ENCODE measurements around the gene GABRA5. TPM values are rescaled to one million over a fixed set of nuclear protein-coding genes. Genes with fewer than 3 reads are reported as not detected.

The GABRA5 gene
- total RNA-seq, 1 experiment from 2014 or later, result not detected

DNA sequence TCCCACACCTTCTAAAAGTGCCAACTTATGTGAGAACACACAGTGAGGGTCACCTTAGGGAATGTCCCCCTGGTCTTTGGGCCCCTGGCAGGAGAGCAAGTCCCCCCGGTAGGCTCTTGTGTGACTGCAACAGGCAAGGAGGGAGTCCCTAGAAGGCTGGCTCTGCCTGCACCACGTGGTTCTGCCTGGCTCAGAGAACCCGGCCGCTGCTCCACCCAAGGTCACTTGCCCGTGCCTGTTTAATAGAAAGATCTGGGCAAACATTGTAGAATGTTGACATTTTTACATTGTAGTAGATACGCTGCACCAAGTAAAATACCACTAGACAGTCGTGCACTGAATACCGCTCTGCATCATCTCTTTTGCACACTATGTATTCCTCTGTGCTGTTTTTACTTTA, 21.9 kb downstream of the GABRA5 start:
- CTCF ChIA-PET, result no interaction called here
- BruUV-seq (replicated peaks), result no TSS peak
- TF ChIP-seq, protein P1, sequence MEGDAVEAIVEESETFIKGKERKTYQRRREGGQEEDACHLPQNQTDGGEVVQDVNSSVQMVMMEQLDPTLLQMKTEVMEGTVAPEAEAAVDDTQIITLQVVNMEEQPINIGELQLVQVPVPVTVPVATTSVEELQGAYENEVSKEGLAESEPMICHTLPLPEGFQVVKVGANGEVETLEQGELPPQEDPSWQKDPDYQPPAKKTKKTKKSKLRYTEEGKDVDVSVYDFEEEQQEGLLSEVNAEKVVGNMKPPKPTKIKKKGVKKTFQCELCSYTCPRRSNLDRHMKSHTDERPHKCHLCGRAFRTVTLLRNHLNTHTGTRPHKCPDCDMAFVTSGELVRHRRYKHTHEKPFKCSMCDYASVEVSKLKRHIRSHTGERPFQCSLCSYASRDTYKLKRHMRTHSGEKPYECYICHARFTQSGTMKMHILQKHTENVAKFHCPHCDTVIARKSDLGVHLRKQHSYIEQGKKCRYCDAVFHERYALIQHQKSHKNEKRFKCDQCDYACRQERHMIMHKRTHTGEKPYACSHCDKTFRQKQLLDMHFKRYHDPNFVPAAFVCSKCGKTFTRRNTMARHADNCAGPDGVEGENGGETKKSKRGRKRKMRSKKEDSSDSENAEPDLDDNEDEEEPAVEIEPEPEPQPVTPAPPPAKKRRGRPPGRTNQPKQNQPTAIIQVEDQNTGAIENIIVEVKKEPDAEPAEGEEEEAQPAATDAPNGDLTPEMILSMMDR (IDR thresholded peaks at IDR 0.05; ENCODE audit: unreplicated experiment), result no peak
- Mint-ChIP-seq H3K4me3 (ENCODE audit: low read depth, unreplicated experiment) (no peak overlapping the region), H3K27me3 (ENCODE audit: unreplicated experiment) (no peaks in the 10 kb centered on the region), H3K36me3 (ENCODE audit: insufficient read depth, unreplicated experiment) (no peaks in the 10 kb centered on the region), H3K9me3 (ENCODE audit: low read depth, unreplicated experiment) (peaks cover 10% of the 10 kb centered on the region), H3K27ac (ENCODE audit: unreplicated experiment) (no peak overlapping the region), H3K4me1 (ENCODE audit: low read depth, unreplicated experiment) (no peaks in the 10 kb centered on the region)
- intact Hi-C loops (cut with micrococcal nuclease; ENCODE audit: unreplicated experiment), result no loop called here
- no peak for DNase-seq

- Mint-ChIP-seq H3K27ac (ENCODE audit: unreplicated experiment) (no peak overlapping the region), H3K36me3 (ENCODE audit: insufficient read depth, unreplicated experiment) (no peaks in the 10 kb centered on the region), H3K4me1 (ENCODE audit: low read depth, unreplicated experiment) (no peaks in the 10 kb centered on the region), H3K9me3 (ENCODE audit: low read depth, unreplicated experiment) (peaks cover 10% of the 10 kb centered on the region), H3K4me3 (ENCODE audit: low read depth, unreplicated experiment) (no peak overlapping the region), H3K27me3 (ENCODE audit: unreplicated experiment) (no peaks in the 10 kb centered on the region)
- peak; percentile 27 for DNase-seq
- intact Hi-C loops (cut with micrococcal nuclease; ENCODE audit: unreplicated experiment), result no loop called here
- CTCF ChIA-PET, result no interaction called here
- TF ChIP-seq, protein P1 (IDR thresholded peaks at IDR 0.05; ENCODE audit: unreplicated experiment), result no peak
- BruUV-seq (replicated peaks), result no TSS peak
These were observed 22.5 kb downstream of the GABRA5 start for GRCh38 chr15:26889298-26889898.

GRCh38 chr15:26890451-26890850, 23.6 kb downstream of the GABRA5 start:
- TF ChIP-seq, protein P1 (IDR thresholded peaks at IDR 0.05; ENCODE audit: unreplicated experiment), result no peak
- no peaks in the 10 kb centered on the region for H3K27me3 Mint-ChIP-seq (ENCODE audit: unreplicated experiment)
- H3K36me3 Mint-ChIP-seq (ENCODE audit: insufficient read depth, unreplicated experiment), result no peaks in the 10 kb centered on the region
- no peak overlapping the region for H3K4me3 Mint-ChIP-seq (ENCODE audit: low read depth, unreplicated experiment)
- DNase-seq, result no peak
- peaks cover 11% of the 10 kb centered on the region for H3K9me3 Mint-ChIP-seq (ENCODE audit: low read depth, unreplicated experiment)
- intact Hi-C loops (cut with micrococcal nuclease; ENCODE audit: unreplicated experiment), result no loop called here
- no TSS peak for BruUV-seq (replicated peaks)
- CTCF ChIA-PET, result no interaction called here
- H3K4me1 Mint-ChIP-seq (ENCODE audit: low read depth, unreplicated experiment), result no peaks in the 10 kb centered on the region
- no peak overlapping the region for H3K27ac Mint-ChIP-seq (ENCODE audit: unreplicated experiment)

DNA sequence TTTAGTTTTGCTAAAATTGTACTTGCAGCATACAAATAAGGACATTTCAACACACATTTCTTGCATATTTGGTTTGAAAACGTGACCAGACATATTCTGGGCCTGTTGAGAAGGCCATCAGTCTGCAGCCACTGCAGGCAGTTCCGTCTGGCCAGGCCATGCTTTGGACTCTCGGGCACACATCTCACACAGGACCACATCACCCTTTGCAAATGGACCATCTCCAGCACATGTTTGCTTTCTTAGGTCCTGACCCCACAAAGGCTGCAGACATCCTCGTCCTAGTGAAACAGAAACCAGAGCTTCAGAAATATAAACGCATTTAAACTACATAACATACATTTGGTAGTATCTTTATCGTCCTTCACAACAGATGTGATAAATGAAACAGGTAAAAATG, 24.1 kb downstream of the GABRA5 start:
- intact Hi-C loops (cut with micrococcal nuclease; ENCODE audit: unreplicated experiment), result no loop called here
- Mint-ChIP-seq H3K36me3 (ENCODE audit: insufficient read depth, unreplicated experiment) (no peaks in the 10 kb centered on the region), H3K27me3 (ENCODE audit: unreplicated experiment) (no peaks in the 10 kb centered on the region), H3K4me3 (ENCODE audit: low read depth, unreplicated experiment) (no peak overlapping the region), H3K4me1 (ENCODE audit: low read depth, unreplicated experiment) (no peaks in the 10 kb centered on the region), H3K27ac (ENCODE audit: unreplicated experiment) (no peak overlapping the region), H3K9me3 (ENCODE audit: low read depth, unreplicated experiment) (peaks cover 10% of the 10 kb centered on the region)
- no TSS peak for BruUV-seq (replicated peaks)
- no peak for DNase-seq
- TF ChIP-seq, protein P1 (IDR thresholded peaks at IDR 0.05; ENCODE audit: unreplicated experiment), result no peak
- CTCF ChIA-PET, result no interaction called here

Measured in Calu3 (cell line).